Measurements from ENCODE around the gene TNFAIP8. TPM values are rescaled to one million over a fixed set of nuclear protein-coding genes. Genes with fewer than 3 reads are reported as not detected.

Gene TNFAIP8
- 1 to 10 TPM in 3 of 4 donors, under 1 TPM in 1; 0.73 to 2.5 (median 2.1) TPM for total RNA-seq
- 1 to 10 TPM; 1.2 to 1.6 (median 1.5) TPM for polyA plus RNA-seq
- long read RNA-seq, donor 1, partial matches to known transcripts: 0 of 2 reads
- long read RNA-seq, donor 1, other reads (novel, unspliced or antisense): 0 of 2 reads
- long read RNA-seq, donor 2, full-length matches to known transcripts: 2 of 2 reads
- long read RNA-seq, donor 2, partial matches to known transcripts: 0 of 2 reads
- long read RNA-seq, donor 2, other reads (novel, unspliced or antisense): 0 of 2 reads

DNA sequence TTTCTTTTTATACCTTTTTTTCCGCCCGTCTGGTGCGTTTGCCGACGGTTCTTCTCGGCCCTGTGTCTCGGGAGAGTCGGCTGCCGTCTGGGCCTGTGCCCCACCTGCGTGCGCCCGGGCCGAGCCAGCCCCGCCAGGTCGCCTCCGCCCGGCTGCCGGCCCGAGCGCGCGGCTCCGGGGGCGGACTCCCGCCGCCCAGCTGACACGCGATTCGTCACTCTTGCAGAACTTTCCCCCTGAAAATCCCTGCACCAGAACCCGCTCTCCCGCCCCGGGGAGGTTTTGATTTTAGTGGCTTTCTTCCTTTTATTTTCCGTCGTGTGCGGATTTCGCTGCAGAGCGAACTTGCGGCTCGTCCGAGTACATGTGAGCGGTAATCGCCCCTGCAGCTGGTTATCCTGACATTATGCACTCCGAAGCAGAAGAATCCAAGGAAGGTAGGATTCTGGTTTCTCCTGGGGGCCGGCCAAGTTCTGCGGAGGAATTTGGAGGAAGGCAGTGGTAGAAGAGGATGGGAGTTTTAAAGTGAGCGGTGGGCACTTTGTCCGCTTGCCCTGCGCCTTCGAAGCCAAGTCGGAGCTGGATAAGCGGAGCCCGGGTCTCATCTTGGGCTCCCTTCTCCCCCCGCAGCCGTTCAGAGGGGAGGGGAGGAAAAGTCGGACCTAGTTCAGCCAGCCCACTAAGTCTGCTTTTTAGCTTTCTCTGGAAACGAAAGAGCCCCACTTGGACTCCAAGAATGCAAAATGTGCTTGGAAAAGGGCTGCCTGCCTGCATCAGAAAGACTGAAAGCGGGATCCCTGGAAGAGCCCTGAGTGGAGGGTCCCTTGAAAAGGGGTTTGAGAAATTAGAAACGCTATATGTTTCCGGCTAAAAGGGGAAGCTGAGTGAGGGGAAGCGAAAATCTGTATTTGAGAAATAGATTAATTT lies at the start of gene TNFAIP8:
TNFAIP8 (plus strand) TSS at position 335 of the 927 bp plus-strand sequence; CDS start at position 407, 72 bp downstream.
- DNase-seq (peak; percentile 39 to 68), ATAC-seq (peak; percentile 47 to 86 (median 70))
- no peaks in the 10 kb centered on the region for H3K4me1 ChIP-seq
- peaks cover 0 to 6% (median 0%) of the 10 kb centered on the region in 3 donors for H3K27me3 ChIP-seq (ENCODE audit: insufficient read depth in 3 of 3, low read length in 2 of 3)
- peak within 1 kb of the TSS; percentile 64 for H3K4me3 ChIP-seq
- WGBS, 3 donors: 1 to 2% (median 1%) methylated on average over 58 to 60 of the region's 60 CpGs
- H3K36me3 ChIP-seq (ENCODE audit: insufficient read depth in 1 of 2, low read depth in 1 of 2): no peaks in the 10 kb centered on the region
- no peak within 1 kb of the TSS for H3K27ac ChIP-seq
- H3K9me3 ChIP-seq: no peaks in the 10 kb centered on the region
- TF ChIP-seq, protein P1, sequence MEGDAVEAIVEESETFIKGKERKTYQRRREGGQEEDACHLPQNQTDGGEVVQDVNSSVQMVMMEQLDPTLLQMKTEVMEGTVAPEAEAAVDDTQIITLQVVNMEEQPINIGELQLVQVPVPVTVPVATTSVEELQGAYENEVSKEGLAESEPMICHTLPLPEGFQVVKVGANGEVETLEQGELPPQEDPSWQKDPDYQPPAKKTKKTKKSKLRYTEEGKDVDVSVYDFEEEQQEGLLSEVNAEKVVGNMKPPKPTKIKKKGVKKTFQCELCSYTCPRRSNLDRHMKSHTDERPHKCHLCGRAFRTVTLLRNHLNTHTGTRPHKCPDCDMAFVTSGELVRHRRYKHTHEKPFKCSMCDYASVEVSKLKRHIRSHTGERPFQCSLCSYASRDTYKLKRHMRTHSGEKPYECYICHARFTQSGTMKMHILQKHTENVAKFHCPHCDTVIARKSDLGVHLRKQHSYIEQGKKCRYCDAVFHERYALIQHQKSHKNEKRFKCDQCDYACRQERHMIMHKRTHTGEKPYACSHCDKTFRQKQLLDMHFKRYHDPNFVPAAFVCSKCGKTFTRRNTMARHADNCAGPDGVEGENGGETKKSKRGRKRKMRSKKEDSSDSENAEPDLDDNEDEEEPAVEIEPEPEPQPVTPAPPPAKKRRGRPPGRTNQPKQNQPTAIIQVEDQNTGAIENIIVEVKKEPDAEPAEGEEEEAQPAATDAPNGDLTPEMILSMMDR (IDR thresholded peaks at IDR 0.05): no peak
- intact Hi-C loops (cut with DNase I): no loop called here

DNA sequence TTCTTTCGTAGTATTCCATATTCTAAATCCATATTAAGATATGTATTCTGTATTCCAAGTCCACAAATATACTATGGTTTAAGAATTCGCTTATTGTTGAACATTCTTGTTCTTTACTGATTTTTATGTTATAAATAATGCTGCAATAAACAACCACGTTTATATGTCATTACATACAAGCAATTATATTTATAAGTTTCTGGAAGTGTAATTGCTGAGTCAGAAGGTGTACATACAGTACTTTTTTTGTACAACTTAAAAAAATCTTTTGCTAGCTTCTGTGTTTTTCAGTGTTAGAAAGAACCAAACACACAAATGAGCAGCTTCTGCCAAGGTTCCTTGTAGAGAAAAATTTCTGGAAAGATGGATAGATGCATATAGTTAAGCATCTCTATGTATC lies 48.6 kb upstream of the TNFAIP8 start:
- TF ChIP-seq, protein P1 (IDR thresholded peaks at IDR 0.05): no peak
- intact Hi-C loops (cut with DNase I): no loop called here
- H3K9me3 ChIP-seq: no peaks in the 10 kb centered on the region
- WGBS, 3 donors: 87 to 93% (median 91%) methylated on average over 3 of the region's 3 CpGs
- no peak for ATAC-seq
- H3K27me3 ChIP-seq (ENCODE audit: insufficient read depth in 3 of 3, low read length in 2 of 3): no peaks in the 10 kb centered on the region
- no peaks in the 10 kb centered on the region for H3K4me1 ChIP-seq
- no peaks in the 10 kb centered on the region for H3K36me3 ChIP-seq (ENCODE audit: insufficient read depth in 1 of 2, low read depth in 1 of 2)
- H3K27ac ChIP-seq: no peak overlapping the region
- no peak for DNase-seq
- H3K4me3 ChIP-seq: no peak overlapping the region

DNA sequence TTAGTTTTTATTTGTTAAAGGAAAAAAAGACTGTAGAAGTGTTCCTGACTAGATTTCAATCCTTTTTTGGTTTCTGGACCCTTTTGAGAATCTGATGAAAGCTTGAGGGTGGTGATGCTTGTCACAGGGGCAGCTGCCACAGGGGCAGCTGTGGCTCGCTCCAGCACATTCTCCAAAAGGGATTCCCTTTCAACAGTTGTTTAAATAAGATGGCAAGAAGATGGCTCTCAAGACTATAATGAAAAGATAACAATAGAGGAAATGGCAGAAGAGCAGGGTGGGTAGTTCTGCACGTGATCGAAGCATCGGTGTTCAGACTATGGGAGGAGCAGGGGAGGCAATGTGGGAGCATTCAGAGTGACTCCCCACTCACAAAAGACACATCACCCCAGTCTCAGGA lies 46.5 kb upstream of the TNFAIP8 start:
- ATAC-seq: no peak
- H3K36me3 ChIP-seq (ENCODE audit: insufficient read depth in 1 of 2, low read depth in 1 of 2): no peaks in the 10 kb centered on the region
- H3K27me3 ChIP-seq (ENCODE audit: insufficient read depth in 3 of 3, low read length in 2 of 3): no peaks in the 10 kb centered on the region
- intact Hi-C loops (cut with DNase I): no loop called here
- H3K4me3 ChIP-seq: no peak overlapping the region
- DNase-seq: no peak
- H3K4me1 ChIP-seq: no peaks in the 10 kb centered on the region
- no peak overlapping the region for H3K27ac ChIP-seq
- WGBS, 3 donors: 71 to 86% (median 82%) methylated on average over 4 of the region's 4 CpGs
- H3K9me3 ChIP-seq: no peaks in the 10 kb centered on the region
- TF ChIP-seq, protein P1 (IDR thresholded peaks at IDR 0.05): no peak

DNA sequence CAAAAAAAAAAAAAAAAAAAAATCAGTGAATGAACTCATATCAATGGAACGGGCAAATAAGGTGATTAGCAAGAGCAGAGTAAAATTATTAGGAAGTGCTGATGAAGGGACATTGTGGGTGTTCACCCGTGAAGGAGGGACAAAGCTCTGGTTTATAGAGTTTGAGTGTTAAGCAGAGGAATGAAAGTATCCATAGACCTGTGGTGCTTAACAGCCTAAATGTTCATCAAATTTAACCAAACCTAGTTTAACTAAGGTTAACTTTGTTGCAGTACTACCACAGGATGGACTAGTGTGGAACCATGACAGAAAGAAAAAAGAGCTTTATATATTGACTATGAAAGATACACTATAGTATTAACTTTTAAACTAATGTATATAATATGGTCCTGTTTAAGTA lies 44.1 kb upstream of the TNFAIP8 start:
- no peak for DNase-seq
- Histone ChIP-seq H3K4me1 (no peaks in the 10 kb centered on the region), H3K36me3 (ENCODE audit: insufficient read depth in 1 of 2, low read depth in 1 of 2) (no peaks in the 10 kb centered on the region), H3K27ac (no peak overlapping the region), H3K4me3 (no peak overlapping the region), H3K9me3 (no peaks in the 10 kb centered on the region), H3K27me3 (ENCODE audit: insufficient read depth in 3 of 3, low read length in 2 of 3) (no peaks in the 10 kb centered on the region)
- ATAC-seq: no peak
- WGBS, 3 donors: 89 to 90% (median 90%) methylated on average over 2 of the region's 2 CpGs
- intact Hi-C loops (cut with DNase I): no loop called here
- TF ChIP-seq, protein P1 (IDR thresholded peaks at IDR 0.05): no peak
